ENCODE results near the gene CLCNKA.
"Not testable (repeated sequence)": the region's sequence is repeated elsewhere in the genome, so short reads cannot be mapped to it uniquely, and the experiment has no call there.

Gene CLCNKA

GRCh38 chr1:16021681-16022080 is at the start of gene CLCNKA:
Gene CLCNKA, plus strand, starts transcription at chr1:16022036. Its CDS starts 584 bp downstream, at chr1:16022620.
- no peak for DNase-seq

DNA sequence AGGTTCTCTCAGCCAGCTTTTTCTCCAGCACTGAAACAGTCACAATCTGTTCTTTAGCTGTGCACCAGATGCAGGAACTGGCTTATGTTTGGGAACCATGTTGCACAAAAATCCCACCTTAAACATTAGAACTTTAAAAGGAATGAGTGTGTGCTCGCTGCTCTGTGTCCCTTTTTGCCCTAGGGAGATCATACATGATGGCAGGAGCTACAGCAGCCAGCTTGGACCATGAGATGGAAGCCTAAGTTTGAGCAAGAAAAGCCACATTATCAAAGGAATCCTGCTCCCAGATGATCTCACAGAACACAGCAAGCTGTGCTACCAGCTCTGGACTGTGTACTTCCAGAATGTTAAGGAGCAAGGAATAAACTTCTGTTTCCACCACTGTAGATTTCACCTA is 49.4 kb upstream of the CLCNKA start:
- DNase-seq = no peak

DNA sequence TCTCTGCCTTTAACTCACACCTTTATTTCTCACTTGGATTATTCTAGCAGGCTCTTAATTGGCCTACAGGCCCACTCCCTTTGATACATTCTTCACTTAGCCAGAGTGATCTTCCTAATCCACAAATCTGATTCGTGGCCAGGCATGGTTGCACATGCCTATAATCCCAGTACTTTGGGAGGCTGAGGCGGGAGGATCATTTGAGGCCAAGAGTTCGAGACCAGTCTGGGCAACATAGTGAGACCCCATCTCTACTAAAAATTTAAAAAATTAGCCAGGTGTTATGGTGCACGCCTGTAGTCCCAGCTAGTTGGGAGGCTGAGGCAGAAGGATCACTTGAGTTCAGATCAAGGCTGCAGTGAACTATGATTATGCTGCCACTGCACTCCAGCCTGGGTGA is 48.1 kb upstream of the CLCNKA start:
- no peak for DNase-seq

GRCh38 chr1:15974855-15975254 is 47.0 kb upstream of the CLCNKA start:
- DNase-seq = no peak

DNA sequence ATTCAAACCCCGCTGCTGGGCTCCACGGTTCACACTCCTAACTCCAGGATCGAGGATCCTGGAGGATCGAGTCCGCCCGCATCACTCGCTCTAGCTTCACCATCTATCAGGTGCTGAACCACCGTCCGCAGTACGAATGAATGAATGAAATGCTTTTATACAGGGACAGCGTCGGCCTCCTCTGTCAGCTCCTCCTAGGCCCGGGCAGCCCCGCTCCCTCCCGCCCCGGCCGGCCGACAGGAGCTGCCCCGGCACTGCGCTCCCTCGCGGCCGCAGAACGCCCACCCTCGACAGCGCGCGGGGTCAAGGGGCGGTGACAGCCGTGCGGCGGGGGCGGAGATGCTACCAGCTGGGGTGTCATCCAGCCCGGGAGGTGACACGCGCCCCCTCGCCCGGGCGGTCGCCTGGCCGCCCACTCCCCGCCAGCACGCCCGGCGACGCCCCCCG is 46.5 kb upstream of the CLCNKA start:
- DNase-seq = no peak

- peak; percentile 69 for DNase-seq
Observed at GRCh38 chr1:15975805-15976680, 45.8 kb upstream of the CLCNKA start, which contains the start of gene ZBTB17. Gene ZBTB17, minus strand, starts transcription at chr1:15976101. Its CDS starts 27,606 bp downstream, at chr1:15948495.

DNA sequence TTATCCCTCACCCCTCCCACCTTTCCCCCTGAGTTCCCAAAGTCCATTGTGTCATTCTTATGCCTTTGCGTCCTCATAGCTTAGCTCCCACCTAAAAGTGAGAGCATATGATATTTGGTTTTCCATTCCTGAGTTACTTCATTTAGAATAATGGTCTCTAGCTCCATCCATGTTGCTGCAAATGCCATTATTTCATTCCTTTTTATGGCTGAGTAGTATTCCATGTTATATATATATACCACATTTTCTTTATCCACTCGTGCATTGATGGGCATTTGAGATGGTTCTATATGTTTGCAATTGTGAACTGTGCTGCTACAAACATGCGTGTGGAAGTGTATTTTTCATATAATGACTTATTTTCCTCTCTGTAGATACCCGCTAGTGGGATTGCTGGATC is 43.9 kb upstream of the CLCNKA start:
- DNase-seq = not testable (repeated sequence)

- no peak for DNase-seq
Observed at GRCh38 chr1:15981679-15982078, 40.2 kb upstream of the CLCNKA start.

GRCh38 chr1:15983275-15983674 is 38.6 kb upstream of the CLCNKA start:
- no peak for DNase-seq

DNA sequence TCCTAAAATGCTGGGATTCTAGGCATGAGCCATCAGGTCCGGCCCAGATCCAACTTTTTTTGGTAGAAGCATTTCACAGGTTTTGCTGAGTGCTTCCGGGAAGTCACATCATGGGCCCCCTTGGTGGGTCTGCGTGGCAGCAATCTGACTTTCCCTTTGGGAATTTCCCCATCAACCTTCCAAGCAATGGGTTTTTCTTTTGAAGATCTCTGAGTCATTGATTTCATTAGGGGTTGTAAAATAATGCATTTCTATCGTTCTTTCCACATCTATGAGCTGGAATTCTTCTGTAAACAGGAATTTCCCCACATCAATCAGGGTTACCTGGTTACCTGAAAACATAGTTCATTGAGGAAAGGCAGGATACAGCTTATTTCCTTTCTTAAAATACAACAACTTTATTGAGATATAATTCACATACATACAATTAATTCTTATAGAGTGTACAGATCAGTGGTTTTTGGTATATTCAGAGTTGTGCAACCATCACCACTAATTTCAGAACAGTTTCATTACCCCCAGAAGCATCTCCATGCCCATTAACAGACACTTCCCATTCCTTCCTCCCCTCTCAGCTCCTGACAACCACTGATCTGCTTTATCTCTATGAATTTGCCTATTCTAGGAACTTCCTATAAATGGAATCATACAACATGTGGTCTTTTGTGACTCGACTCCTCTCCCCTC is 36.1 kb upstream of the CLCNKA start:
- DNase-seq = no peak

- DNase-seq = no peak
Observed at GRCh38 chr1:15988856-15989736, 32.7 kb upstream of the CLCNKA start.

DNA sequence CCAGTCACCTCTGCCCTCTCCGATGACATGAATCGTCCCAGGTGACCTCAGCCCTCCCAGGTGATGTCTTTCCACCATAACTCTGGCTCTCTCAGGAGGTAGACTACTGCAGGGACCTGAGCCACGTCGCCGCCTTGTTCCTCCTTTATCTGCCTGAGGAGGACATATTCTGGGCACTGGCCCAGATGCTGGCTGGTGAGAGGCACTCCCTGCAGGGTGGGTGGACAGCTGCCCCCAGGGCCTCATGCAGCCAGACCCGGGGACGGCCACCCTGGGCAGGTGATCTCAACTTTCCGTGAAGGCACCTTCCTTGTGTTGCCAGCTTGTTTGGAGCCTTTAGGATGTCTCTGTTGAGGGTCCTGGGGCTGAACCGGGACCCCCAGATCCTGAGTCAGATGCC is 32.1 kb upstream of the CLCNKA start:
- no peak for DNase-seq

DNA sequence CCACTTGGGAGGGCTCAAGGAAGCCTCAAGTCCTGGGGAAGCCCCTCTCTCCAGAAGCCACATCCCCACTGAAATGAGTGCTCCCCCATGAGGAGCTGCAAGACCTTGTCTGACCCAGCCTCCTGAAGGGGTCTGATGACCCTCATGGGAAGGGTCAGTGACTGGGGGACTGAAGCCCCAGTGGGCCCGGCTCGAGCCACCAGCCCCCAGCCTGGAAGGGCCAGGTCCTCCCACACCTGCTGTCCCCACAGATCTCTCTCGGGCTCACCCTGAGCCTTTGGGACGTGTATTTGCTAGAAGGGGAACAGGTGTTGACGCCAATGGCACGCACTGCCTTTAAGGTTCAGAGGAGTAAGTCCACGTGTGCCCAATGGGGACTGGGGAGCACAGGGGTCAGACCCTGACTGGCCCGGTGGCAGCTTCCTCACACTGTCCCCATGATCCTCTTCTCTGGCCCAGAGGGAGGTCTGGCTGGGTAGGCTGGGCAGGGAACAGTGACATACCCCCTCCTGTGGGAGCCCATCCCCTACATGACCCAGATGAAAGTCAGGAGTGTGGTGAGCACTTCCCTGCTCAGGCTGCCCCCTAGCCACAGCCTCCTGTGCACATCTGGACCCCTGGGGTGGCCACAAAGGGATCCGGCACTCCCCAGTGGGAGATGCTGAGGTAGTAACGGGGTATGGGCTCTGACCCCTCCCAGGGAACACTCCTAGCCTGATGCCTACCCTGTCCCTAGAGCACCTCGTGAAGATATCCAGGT is 30.2 kb upstream of the CLCNKA start:
- DNase-seq = no peak

DNA sequence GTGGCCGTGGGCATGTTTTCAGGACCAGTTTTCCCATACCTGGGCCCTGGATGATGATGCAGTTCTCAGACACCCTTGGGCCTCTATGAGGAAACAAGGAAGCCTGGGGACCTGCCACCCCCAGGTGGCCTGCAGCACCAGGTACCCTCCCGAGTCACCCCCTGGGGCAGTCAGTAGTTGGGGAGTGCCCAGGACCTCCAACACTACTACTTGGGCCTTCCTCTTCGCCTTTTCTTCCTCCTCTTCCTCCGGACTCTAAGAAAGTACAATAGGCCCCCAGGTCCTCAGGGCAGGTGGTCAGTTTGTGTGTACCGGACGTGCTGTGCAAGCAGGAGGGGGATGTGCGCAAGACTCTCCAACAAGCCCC is 29.7 kb upstream of the CLCNKA start:
- no peak for DNase-seq

- DNase-seq = no peak
Observed at GRCh38 chr1:15992582-15993500, 29.0 kb upstream of the CLCNKA start.

GRCh38 chr1:15993666-15994065 is 28.2 kb upstream of the CLCNKA start:
- DNase-seq = no peak

DNA sequence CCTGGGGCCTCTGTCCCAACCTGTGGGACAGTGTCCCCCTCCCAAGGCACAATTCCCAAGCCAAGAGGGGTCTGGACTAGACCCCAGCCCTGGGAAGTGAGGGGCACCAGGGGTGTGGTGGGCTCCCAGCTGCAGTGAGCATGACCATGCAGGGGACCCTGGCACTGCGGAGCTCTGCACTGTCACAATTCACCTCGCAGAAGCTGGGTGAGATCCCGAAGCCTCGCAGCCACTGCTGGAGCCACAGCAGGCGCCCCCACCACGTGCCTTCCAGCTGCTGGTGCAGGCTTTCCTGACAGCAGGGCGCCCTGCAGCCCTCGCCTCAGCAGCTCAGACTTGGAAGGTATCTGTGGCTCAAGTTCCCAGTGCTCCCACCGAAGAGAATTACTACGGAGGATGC is 27.8 kb upstream of the CLCNKA start:
- DNase-seq = no peak

- DNase-seq = peak; percentile 15
Observed at GRCh38 chr1:15994590-15995351, 27.1 kb upstream of the CLCNKA start.

- DNase-seq = no peak
Observed at GRCh38 chr1:15997076-15997585, 24.7 kb upstream of the CLCNKA start.

GRCh38 chr1:15997637-15998280 is 24.1 kb upstream of the CLCNKA start:
- no peak for DNase-seq
